Measurements from ENCODE around the gene MOXD1. TPM values are rescaled to one million over a fixed set of nuclear protein-coding genes. Genes with fewer than 3 reads are reported as not detected.

Gene MOXD1
- total and polyA plus RNA-seq, 9 donors = 3.1 to 22.0 (median 6.7) TPM

GRCh38 chr6:132268209-132268608 lies 133.1 kb downstream of the MOXD1 start:
- Histone ChIP-seq H3K36me3 (ENCODE audit: control insufficient read depth, insufficient read depth, low read length) (no peaks in the 10 kb centered on the region), H3K9me3 (replicated peaks; ENCODE audit: control insufficient read depth, low read depth, low read length) (no peaks in the 10 kb centered on the region), H3K4me1 (ENCODE audit: control insufficient read depth, insufficient read depth, low read length) (peaks cover 5% of the 10 kb centered on the region), H3K4me3 (ENCODE audit: low read length) (no peak overlapping the region), H3K27me3 (ENCODE audit: control insufficient read depth, insufficient read depth, low read length) (no peaks in the 10 kb centered on the region), H3K27ac (ENCODE audit: low read length) (no peak overlapping the region)
- WGBS (ENCODE audit: insufficient coverage) = no CpG with 5 or more reads among the region's 2 CpGs
- DNase-seq = peak; percentile 80

- H3K27me3 ChIP-seq (ENCODE audit: control insufficient read depth, insufficient read depth, low read length) = no peaks in the 10 kb centered on the region
- H3K27ac ChIP-seq (ENCODE audit: low read length) = no peak overlapping the region
- no peak overlapping the region for H3K4me3 ChIP-seq (ENCODE audit: low read length)
- no peak for DNase-seq
- no peaks in the 10 kb centered on the region for H3K36me3 ChIP-seq (ENCODE audit: control insufficient read depth, insufficient read depth, low read length)
- H3K9me3 ChIP-seq (replicated peaks; ENCODE audit: control insufficient read depth, low read depth, low read length) = no peaks in the 10 kb centered on the region
- H3K4me1 ChIP-seq (ENCODE audit: control insufficient read depth, insufficient read depth, low read length) = peaks cover 2% of the 10 kb centered on the region
These were observed 135.7 kb downstream of the MOXD1 start for GRCh38 chr6:132265451-132266097.

GRCh38 chr6:132264021-132264500 lies 137.2 kb downstream of the MOXD1 start:
- 94% methylated on average over 2 of the region's 6 CpGs for WGBS (ENCODE audit: insufficient coverage)
- no peak overlapping the region for H3K27ac ChIP-seq (ENCODE audit: low read length)
- no peaks in the 10 kb centered on the region for H3K9me3 ChIP-seq (replicated peaks; ENCODE audit: control insufficient read depth, low read depth, low read length)
- H3K4me3 ChIP-seq (ENCODE audit: low read length) = no peak overlapping the region
- DNase-seq = no peak
- H3K27me3 ChIP-seq (ENCODE audit: control insufficient read depth, insufficient read depth, low read length) = no peaks in the 10 kb centered on the region
- peaks cover 2% of the 10 kb centered on the region for H3K4me1 ChIP-seq (ENCODE audit: control insufficient read depth, insufficient read depth, low read length)
- H3K36me3 ChIP-seq (ENCODE audit: control insufficient read depth, insufficient read depth, low read length) = no peaks in the 10 kb centered on the region

GRCh38 chr6:132261354-132261753 lies 139.9 kb downstream of the MOXD1 start:
- Histone ChIP-seq H3K4me3 (ENCODE audit: low read length) (no peak overlapping the region), H3K4me1 (ENCODE audit: control insufficient read depth, insufficient read depth, low read length) (peaks cover 2% of the 10 kb centered on the region), H3K36me3 (ENCODE audit: control insufficient read depth, insufficient read depth, low read length) (no peaks in the 10 kb centered on the region), H3K27ac (ENCODE audit: low read length) (peak overlapping the region; percentile 76), H3K27me3 (ENCODE audit: control insufficient read depth, insufficient read depth, low read length) (no peaks in the 10 kb centered on the region), H3K9me3 (replicated peaks; ENCODE audit: control insufficient read depth, low read depth, low read length) (no peaks in the 10 kb centered on the region)
- peak; percentile 84 for DNase-seq

GRCh38 chr6:132259070-132259469 lies 142.2 kb downstream of the MOXD1 start:
- no peak overlapping the region for H3K4me3 ChIP-seq (ENCODE audit: low read length)
- H3K9me3 ChIP-seq (replicated peaks; ENCODE audit: control insufficient read depth, low read depth, low read length) = no peaks in the 10 kb centered on the region
- no peak for DNase-seq
- peaks cover 2% of the 10 kb centered on the region for H3K4me1 ChIP-seq (ENCODE audit: control insufficient read depth, insufficient read depth, low read length)
- no peaks in the 10 kb centered on the region for H3K36me3 ChIP-seq (ENCODE audit: control insufficient read depth, insufficient read depth, low read length)
- WGBS (ENCODE audit: insufficient coverage) = 100% methylated on average over 1 of the region's 2 CpGs
- no peaks in the 10 kb centered on the region for H3K27me3 ChIP-seq (ENCODE audit: control insufficient read depth, insufficient read depth, low read length)
- no peak overlapping the region for H3K27ac ChIP-seq (ENCODE audit: low read length)

- DNase-seq = no peak
- no CpG with 5 or more reads among the region's 1 CpG for WGBS (ENCODE audit: insufficient coverage)
- Histone ChIP-seq H3K4me1 (ENCODE audit: control insufficient read depth, insufficient read depth, low read length) (peaks cover 2% of the 10 kb centered on the region), H3K36me3 (ENCODE audit: control insufficient read depth, insufficient read depth, low read length) (no peaks in the 10 kb centered on the region), H3K9me3 (replicated peaks; ENCODE audit: control insufficient read depth, low read depth, low read length) (no peaks in the 10 kb centered on the region), H3K27ac (ENCODE audit: low read length) (no peak overlapping the region), H3K4me3 (ENCODE audit: low read length) (no peak overlapping the region), H3K27me3 (ENCODE audit: control insufficient read depth, insufficient read depth, low read length) (no peaks in the 10 kb centered on the region)
These were observed 143.7 kb downstream of the MOXD1 start for GRCh38 chr6:132257561-132257960.

- Histone ChIP-seq H3K9me3 (replicated peaks; ENCODE audit: control insufficient read depth, low read depth, low read length) (peaks cover 7% of the 10 kb centered on the region), H3K27ac (ENCODE audit: low read length) (no peak overlapping the region), H3K27me3 (ENCODE audit: control insufficient read depth, insufficient read depth, low read length) (no peaks in the 10 kb centered on the region), H3K4me1 (ENCODE audit: control insufficient read depth, insufficient read depth, low read length) (peaks cover 2% of the 10 kb centered on the region), H3K36me3 (ENCODE audit: control insufficient read depth, insufficient read depth, low read length) (no peaks in the 10 kb centered on the region), H3K4me3 (ENCODE audit: low read length) (no peak overlapping the region)
- no peak for DNase-seq
- WGBS (ENCODE audit: insufficient coverage) = no CpG with 5 or more reads among the region's 1 CpG
These were observed 144.8 kb downstream of the MOXD1 start for GRCh38 chr6:132256457-132256856.

GRCh38 chr6:132253906-132254305 lies 147.4 kb downstream of the MOXD1 start:
- DNase-seq = no peak
- Histone ChIP-seq H3K27me3 (ENCODE audit: control insufficient read depth, insufficient read depth, low read length) (no peaks in the 10 kb centered on the region), H3K4me3 (ENCODE audit: low read length) (no peak overlapping the region), H3K36me3 (ENCODE audit: control insufficient read depth, insufficient read depth, low read length) (no peaks in the 10 kb centered on the region), H3K4me1 (ENCODE audit: control insufficient read depth, insufficient read depth, low read length) (no peaks in the 10 kb centered on the region), H3K9me3 (replicated peaks; ENCODE audit: control insufficient read depth, low read depth, low read length) (peaks cover 7% of the 10 kb centered on the region), H3K27ac (ENCODE audit: low read length) (no peak overlapping the region)

- Histone ChIP-seq H3K9me3 (replicated peaks; ENCODE audit: control insufficient read depth, low read depth, low read length) (peaks cover 7% of the 10 kb centered on the region), H3K4me3 (ENCODE audit: low read length) (no peak overlapping the region), H3K27me3 (ENCODE audit: control insufficient read depth, insufficient read depth, low read length) (no peaks in the 10 kb centered on the region), H3K36me3 (ENCODE audit: control insufficient read depth, insufficient read depth, low read length) (no peaks in the 10 kb centered on the region), H3K27ac (ENCODE audit: low read length) (no peak overlapping the region), H3K4me1 (ENCODE audit: control insufficient read depth, insufficient read depth, low read length) (no peaks in the 10 kb centered on the region)
- WGBS (ENCODE audit: insufficient coverage) = no CpG with 5 or more reads among the region's 2 CpGs
- DNase-seq = no peak
These were observed 148.1 kb downstream of the MOXD1 start for GRCh38 chr6:132253211-132253610.

- no peak overlapping the region for H3K4me3 ChIP-seq (ENCODE audit: low read length)
- no peaks in the 10 kb centered on the region for H3K4me1 ChIP-seq (ENCODE audit: control insufficient read depth, insufficient read depth, low read length)
- no peaks in the 10 kb centered on the region for H3K27me3 ChIP-seq (ENCODE audit: control insufficient read depth, insufficient read depth, low read length)
- no peaks in the 10 kb centered on the region for H3K36me3 ChIP-seq (ENCODE audit: control insufficient read depth, insufficient read depth, low read length)
- 95% methylated on average over 3 of the region's 4 CpGs for WGBS (ENCODE audit: insufficient coverage)
- no peak for DNase-seq
- no peak overlapping the region for H3K27ac ChIP-seq (ENCODE audit: low read length)
- peaks cover 7% of the 10 kb centered on the region for H3K9me3 ChIP-seq (replicated peaks; ENCODE audit: control insufficient read depth, low read depth, low read length)
These were observed 149.2 kb downstream of the MOXD1 start for GRCh38 chr6:132252113-132252512.

GRCh38 chr6:132251711-132252110 lies 149.6 kb downstream of the MOXD1 start:
- Histone ChIP-seq H3K36me3 (ENCODE audit: control insufficient read depth, insufficient read depth, low read length) (no peaks in the 10 kb centered on the region), H3K4me3 (ENCODE audit: low read length) (no peak overlapping the region), H3K27me3 (ENCODE audit: control insufficient read depth, insufficient read depth, low read length) (no peaks in the 10 kb centered on the region), H3K9me3 (replicated peaks; ENCODE audit: control insufficient read depth, low read depth, low read length) (peaks cover 7% of the 10 kb centered on the region), H3K27ac (ENCODE audit: low read length) (no peak overlapping the region), H3K4me1 (ENCODE audit: control insufficient read depth, insufficient read depth, low read length) (no peaks in the 10 kb centered on the region)
- no peak for DNase-seq
